ENCODE measurements around the gene PMM1. TPM values are rescaled to one million over a fixed set of nuclear protein-coding genes. Genes with fewer than 3 reads are reported as not detected.
"Not testable (repeated sequence)": the region's sequence is repeated elsewhere in the genome, so short reads cannot be mapped to it uniquely, and the experiment has no call there.

PMM1 gene
- total RNA-seq, 2 donors from 2014 or later = 13.0 to 22.1 TPM

DNA sequence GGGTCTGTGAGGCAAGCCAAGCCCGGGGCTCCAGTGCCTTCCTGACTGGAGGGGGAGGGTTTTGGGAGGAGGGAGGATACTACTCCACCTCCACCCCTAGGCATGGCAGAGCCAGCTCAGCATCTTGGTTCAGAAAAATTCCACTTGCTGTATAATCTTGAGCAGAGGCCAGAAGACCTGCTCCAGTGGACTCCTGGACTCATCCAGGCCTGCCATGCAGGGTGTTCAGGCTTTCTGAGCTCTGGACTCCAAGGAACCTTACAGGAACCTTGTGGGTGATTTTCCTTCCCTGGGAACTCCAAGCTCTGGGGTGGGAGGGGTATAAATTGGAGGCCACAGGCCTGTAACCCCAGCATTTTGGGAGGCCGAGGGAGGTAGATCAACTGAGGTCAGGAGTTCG is 19.4 kb downstream of the PMM1 start:
- intact Hi-C loops (cut with DNase I) = no loop called here
- DNase-seq (no peak), ATAC-seq (no peak)

DNA sequence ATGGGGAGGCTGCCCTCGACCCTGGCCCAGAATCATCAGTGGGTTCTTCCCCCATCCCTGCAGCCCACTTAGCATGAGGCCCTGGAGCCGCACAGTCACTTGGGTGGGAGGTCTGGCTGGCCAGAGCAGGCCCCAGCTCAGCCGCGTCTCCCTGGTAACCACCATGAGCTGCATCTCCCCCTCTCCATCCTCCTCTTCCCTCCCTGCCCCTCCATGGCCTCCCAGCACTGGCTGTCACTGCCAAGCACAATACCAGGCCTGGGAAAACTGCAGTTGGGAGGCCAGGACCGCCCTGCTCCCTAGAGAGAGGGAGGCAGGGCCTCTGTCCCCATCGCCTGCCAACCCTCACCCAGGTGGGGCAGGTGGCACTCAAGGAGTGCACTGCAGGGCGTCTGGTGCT is 20.8 kb downstream of the PMM1 start:
- intact Hi-C loops (cut with DNase I) = no loop called here
- ATAC-seq = no peak

DNA sequence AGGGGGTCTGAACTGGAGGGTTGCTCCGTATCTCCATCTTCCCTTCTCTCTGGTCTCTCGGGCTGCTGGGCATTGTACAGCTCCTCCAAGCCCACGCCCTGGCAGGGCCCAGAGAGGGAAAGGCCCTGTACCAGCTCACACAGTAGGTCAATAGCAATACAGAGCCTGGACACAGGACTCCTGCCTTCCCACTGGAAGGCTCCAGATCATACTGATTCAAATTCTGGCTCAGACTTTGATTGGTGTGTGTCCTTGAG is 22.2 kb downstream of the PMM1 start:
- intact Hi-C loops (cut with DNase I) = no loop called here
- ATAC-seq (no peak), DNase-seq (no peak)

More for the DNA sequence above, 20.8 kb downstream of the PMM1 start:
- DNase-seq = no peak

DNA sequence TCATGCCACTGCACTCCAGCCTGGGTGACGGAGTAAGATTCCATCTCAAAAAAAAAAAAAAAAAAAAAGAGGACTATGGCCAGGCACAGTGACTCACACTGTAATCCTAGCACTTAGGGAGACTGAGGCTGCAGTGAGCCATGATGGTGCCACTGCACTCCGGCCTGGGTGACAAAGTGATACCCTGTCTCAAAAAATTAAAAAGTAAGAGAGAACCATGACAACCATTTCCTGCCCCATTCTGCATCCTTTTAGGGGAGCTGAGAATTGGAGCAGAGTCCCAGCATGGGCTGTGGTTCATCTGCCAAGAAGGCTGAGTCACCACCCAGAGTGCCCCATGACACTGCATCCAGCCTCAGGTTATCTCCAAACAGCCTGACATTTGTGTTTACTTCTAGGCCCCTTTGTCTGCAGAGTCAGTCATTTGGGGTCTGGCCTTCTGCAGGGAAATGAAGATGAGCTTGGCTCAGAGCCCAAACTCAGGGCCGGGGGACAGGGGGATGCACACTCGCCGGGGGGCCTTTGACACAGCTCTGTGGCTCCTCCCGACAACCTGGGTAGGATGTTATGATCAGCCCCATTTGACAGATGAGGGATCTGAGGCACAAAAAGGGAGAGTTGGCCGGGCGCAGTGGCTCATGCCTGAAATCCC is 24.1 kb downstream of the PMM1 start:
- ATAC-seq (peak; percentile 51 to 53), DNase-seq (no peak)
- intact Hi-C loops (cut with DNase I) = no loop called here

DNA sequence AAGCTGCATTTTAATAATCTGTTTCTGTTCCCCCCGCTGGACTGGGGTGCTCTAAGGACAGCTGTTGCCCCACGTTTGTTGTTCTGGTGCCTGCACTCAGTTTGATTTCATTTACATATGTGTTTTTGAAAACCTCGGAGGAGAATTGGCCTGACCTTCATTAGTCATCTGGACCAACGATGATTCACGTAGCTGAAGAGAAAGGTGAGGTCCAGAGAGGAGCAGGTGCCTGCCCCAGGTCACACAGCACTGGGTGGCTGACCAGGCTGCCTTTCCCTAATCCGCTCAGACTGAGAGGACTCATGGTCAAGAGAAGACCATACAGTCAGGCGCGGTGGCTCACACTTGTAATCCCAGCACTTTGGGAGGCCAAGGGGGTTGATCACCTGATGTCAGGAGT is 25.1 kb downstream of the PMM1 start:
- intact Hi-C loops (cut with DNase I) = no loop called here

DNA sequence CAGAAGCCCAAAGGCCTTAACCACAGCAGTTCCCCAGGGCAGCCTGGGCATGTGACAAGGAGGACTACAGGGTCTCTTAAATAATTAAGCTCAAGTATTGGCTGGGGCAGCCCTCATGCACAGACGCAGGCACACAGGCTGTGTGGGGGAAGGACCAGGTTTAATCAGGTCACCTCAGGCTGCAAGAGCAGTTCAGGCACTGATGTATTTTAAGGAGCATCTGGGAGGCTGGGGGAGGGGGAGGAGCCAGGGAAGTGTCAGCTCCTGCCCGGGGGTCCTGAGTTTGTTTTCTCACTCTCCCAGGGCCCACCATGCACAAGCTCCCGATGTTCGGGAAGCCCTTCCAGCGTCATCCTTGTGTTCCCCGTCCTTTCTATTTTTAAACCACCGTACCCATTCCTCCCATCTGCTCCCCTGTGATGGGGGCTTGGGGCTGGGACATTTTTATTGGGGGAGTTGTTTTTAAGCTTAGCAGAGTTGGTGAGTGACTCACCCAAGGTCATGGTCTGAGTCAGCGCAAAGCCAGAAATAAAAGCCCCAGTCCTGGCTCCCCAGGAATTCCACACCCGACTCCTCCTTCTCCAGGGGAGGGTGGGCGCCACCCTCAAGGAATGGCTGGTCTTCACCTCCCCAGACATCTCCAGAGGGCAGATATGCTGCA is 26.5 kb downstream of the PMM1 start:
- intact Hi-C loops (cut with DNase I) = no loop called here
- no peak for DNase-seq

More for the DNA sequence above, 25.1 kb downstream of the PMM1 start:
- no peak for ATAC-seq
- DNase-seq = no peak

DNA sequence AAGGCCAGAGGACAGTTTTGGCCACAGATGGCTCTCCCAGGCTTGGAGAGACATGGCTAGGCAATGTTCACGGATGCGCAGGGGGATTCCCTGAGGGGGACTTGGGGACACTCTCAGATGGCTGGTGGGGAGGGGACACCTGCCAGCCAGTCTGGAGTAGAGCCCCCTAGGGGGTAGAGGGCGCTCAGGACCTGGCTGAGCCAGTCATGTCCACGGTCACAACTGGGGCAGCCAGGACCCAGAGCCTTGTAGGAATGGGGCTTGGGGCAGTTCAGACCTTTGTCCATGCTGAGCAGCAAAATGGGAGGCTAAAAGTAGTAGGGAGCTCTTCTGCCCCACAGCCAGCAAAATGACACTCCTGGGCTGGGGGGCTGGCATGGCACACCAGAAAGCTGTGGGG is 27.2 kb downstream of the PMM1 start:
- no peak for ATAC-seq
- intact Hi-C loops (cut with DNase I) = no loop called here
- DNase-seq = no peak

More for the DNA sequence above, 26.5 kb downstream of the PMM1 start:
- peak; percentile 1 to 6 for ATAC-seq

DNA sequence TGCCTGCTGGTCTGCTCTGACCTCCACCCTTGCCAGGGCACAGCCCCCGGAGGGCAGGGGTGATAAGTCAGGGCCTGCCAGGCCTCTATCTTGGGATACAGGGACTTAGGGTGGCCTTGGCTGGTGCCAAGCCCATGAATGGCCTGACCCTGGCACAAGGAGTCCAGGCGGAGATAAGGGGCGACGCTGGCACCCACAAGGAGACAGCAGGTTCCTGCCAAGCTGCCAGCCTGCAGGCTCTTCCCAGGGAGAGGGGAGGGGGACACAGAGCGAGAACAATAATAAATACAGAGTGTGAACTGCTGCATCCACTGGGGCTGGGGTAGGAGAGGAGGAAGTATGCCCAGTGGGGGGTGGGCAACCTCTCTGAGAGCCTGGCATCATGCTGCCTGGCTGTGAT is 27.9 kb downstream of the PMM1 start:
- intact Hi-C loops (cut with DNase I) = no loop called here
- peak; percentile 33 to 44 for ATAC-seq
- DNase-seq = peak; percentile 64

DNA sequence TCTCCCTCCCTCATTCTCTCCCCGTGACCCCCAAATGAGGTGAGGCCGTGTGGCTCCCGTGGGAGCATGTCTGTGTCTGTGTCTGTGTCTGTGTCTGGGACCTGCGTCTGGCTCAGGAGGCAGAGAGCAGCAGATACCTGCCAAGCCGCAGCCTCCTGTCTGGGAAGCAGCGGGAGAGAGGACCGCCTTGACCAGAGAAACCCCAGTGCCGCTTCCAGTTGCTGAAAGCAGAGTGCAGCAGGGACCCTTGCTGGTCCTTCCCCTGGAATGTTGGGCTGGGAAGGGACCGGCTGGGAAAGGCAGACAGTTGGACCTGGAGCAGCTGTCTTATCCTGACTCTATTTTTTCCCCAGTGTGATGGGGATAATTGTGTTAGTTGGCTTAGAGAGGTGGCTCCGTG is 28.3 kb downstream of the PMM1 start:
- ATAC-seq = peak; percentile 8 to 13
- DNase-seq = no peak
- intact Hi-C loops (cut with DNase I) = no loop called here

DNA sequence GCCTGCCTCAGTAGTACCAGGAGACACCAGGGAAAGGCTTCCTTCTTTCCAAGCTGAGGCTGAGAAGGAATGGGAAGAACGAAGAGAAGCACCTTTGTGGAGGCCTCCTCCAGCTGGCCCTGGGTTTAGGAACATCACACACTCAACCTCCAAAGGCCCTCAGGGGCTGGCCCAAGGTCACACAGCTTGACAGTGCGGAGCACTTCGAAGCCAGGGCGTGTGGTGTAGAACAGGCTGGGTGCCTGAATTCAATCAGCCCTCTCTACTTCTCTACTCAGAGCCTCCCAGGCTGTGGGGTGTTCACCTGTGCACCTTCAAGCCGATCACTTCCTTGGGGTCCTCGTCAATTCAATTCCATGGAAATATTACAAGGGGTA is 29.6 kb downstream of the PMM1 start:
- intact Hi-C loops (cut with DNase I) = no loop called here
- peak in 1 of 2 donors; percentile 13 for ATAC-seq
- no peak for DNase-seq

DNA sequence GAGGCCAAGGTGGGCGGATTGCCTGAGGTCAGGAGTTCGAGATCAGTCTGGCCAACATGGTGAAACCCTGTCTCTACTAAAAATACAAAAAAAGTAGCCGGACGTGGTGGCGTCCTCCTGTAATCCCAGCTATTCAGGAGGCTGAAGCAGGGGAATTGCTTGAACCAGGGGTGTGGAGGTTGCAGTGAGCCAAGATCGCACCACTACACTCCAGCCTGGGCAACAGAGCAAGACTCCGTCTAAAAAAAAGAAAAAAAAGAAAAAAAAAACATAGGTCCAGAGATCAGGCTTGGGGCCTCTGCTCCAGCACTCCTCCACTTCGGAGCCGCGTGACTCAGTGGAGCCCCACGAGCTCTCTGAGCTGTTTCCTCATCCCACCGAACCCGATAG is 31.4 kb downstream of the PMM1 start:
- ATAC-seq; intact Hi-C loops (cut with DNase I); DNase-seq: not testable (repeated sequence)

DNA sequence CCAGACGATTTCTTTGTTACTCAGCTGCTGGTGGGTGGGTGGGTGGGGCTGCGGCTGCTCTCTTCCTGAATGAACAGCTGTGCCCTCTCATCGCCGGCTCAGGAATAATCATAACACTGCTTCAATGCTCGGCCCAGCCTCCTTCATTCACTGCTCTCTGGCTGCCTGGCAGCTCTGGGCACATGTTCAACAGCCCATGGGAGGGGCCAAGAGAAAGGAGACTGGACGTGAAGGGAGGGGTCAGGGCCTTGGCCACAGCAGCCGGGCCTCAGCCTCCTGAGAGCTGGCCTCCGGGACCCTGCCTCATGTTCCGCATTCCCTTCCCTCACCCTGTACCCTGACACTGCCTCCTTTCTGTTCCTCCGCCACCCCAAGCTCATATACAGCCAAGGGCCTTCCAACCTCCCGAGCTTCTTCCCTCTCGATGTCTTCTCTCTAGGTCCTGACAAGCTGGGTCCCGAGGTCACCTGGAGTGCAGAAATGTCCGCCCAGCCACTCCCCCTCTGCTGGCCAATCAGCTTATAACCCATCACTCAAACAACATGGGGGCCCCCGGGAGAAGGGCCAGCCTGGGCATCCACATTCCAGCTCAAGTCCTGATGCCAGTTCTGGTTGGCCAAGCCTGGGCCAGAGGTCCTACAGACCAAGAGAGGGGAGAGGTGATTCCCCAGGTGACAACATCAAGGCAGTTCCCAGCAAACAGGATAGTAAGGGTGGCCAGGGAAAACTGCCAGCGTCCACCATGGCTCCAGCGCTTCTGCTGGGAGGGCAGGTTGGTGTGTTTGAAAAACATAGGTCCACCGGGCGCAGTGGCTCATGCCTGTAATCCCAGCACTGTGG is 32.0 kb downstream of the PMM1 start:
- DNase-seq = peak; percentile 84
- peak; percentile 70 to 74 for ATAC-seq
- intact Hi-C loops (cut with DNase I) = no loop called here

DNA sequence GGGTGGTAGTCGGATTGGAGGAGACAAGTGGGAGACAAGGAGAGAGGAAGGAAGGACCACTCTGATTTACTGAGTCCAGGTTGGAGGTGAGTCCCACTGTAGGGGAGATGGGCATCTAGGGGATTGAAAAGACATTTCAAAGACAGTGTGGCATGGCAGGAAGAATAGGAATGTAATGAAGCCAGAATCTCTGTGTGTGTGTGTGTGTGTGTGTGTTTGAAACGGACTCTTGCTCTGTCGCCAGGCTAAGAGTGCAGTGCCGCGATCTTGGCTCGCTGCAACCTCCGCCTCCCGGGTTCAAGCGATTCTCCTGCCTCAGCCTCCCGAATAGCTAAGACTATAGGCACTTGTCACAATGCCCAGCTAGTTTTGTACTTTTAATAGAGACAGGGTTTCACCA is 33.1 kb downstream of the PMM1 start:
- ATAC-seq (no peak), DNase-seq (no peak)
- intact Hi-C loops (cut with DNase I) = no loop called here

DNA sequence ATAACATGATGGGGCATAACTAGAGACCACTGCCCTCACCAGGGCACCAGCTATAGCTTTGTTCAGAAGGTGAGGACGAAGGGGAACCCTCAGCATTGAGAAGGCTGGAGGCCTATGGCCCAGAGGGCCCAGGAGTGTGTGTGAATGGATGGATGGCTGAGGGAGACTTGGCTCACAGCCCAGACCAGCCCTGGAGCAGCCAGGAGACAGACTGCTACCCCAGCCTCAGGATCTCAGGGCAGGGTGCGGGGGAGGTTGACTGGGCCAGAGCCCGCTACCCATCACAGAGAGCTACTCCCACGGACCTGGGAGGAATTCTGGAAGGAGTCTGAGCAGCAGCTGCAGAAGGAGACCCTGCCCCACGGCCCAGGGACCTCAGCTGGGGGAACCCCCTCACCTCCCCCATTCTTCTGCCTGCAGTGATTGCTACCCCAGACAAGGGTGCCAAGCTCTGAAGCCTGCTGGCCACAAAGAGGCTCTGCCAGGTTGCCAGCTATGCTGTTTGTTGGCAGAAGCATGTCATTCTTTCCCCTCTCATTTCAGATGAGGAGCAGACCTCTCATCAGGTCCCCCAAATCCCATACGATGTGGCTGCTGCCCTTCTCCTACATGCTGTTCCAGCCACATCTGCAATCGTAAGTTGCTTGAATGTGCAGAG is 34.2 kb downstream of the PMM1 start:
- ATAC-seq (peak in 1 of 2 donors; percentile 26), DNase-seq (no peak)
- intact Hi-C loops (cut with DNase I) = no loop called here

DNA sequence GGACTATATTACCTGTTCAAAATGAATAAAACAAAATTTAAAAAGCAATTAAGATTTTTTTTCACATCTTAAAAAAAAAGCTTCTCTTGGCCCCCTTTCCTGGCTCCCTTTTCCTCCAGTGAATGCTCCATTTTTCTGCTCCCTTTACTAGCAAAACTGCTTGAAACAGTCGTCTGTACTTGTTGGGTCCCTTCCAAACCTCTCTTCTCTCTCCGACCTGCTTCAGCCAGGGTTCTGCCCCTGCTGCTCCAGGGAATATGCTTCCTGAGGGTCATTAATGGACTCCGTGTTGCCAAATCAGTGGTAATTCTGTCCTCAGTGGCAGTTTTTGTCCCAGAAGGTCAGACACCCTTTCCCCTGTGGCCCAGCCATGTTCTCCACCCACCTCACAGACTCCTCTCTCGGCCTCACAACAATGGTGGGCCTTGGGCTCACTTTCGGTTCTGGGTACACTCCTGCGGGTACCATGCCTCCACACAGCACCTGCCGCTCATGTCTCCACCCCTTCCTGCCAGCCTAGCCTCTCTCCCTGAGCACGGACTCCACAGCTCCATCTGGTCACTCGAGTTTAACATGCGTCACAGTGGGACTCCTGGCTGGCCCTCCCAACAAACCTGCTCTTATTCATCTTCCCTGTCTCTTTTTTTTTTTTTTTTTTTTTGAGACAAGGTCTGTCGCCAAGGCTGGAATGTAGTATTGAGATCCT is 37.6 kb downstream of the PMM1 start:
- ATAC-seq = no peak
- no peak for DNase-seq
- intact Hi-C loops (cut with DNase I) = no loop called here

DNA sequence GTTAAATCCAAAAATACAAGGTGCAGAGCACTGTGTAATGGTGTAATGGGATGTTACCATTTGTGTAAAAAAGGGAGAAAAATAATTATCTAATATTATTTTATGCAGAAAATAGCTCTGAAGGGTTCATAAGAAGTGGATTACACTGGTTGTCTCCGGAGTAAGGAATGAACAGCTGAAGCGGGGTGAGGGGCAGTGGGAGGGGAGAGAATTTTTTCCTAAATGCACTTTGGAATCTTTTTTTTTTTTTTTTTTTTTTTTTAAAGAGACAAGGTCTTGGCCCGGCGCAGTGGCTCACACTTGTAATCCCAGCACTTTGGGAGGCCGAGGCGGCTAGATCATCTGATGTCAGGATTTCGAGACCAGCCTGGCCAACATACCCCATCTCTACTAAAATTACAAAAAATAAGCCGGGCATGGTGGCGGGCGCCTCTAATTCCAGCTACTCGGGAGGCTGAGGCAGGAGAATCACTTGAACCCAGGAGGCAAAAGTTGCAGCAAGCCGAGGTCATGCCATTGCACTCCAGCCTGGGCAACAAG is 38.6 kb downstream of the PMM1 start:
- intact Hi-C loops (cut with DNase I) = no loop called here
- ATAC-seq (no peak), DNase-seq (no peak)

DNA sequence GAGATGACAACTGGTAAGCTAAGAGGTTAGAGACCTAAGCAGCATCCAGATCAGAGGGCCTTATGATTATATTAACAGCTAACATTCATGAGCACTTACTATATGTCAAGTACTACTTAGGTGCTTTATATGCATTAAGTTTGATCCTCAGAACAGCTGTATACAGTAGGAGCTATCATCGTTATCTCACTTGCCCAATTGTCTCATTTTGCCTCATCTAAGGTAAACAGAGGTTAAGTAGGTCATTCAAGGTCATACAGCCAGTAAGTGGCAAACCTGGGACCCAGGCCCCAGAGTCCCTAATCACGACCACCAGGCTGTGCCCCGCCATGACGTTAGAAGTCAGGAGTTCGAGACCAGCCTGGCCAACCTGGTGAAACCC is 40.8 kb downstream of the PMM1 start:
- ATAC-seq = no peak
- intact Hi-C loops (cut with DNase I) = no loop called here
- DNase-seq = no peak

DNA sequence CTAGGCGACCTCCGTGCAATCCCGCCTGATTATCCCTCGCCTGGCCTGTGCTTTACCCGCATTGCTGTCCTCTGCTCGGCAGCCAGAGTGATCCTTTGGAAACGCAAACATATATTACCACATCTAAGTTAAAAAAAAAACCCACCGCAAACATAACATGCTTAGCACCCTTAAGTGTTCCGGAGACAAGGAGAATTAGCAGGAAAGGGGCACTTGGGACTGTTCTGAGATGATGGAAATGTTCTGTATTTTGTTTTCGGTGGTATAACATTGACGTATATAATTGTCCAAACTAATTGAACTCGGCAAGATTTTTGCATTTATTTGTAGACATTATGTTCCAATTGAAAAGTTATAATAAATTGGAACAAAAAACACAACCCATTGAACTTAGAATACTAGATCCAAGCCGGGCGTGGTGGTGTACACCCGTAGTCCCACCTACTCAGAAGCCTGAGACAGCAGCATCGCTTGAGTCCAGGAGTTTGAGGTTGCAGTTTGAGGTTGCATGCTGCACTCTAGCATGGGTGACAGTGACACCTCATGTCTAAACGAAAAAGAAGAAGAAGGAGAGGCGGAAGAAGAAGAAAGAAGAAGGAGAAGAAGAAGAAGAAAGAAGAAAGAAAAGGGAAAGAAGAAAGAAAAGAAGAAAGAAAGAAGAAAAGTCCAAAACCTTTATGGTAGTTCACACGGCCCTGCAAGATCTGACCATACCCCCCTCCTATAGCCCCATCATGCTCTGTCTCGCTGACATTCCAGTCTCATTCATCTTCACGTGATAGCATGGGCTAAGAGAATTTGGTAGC is 44.8 kb downstream of the PMM1 start:
- DNase-seq (no peak), ATAC-seq (no peak)
- intact Hi-C loops (cut with DNase I) = no loop called here

Data from left cardiac atrium (tissue), 4 donors.